WTC11 (cell line): ENCODE data around the gene HELZ.

Source experiments
- ATF2 ChIP-seq: sonication (generic); formaldehyde crosslinking; IDR thresholded peaks from 2 replicates; pipeline ENCODE4 v1.8.1; 2022; ENCODE audit warnings: low read depth, missing genetic modification reagents, borderline replicate concordance
- CTCF ChIP-seq: fragments of 200-600 bp; IDR thresholded peaks from 2 replicates; pipeline ENCODE4 v1.8.0; 2022; ENCODE audit warnings: antibody characterized with exemption
- E2F1 ChIP-seq: sonication (generic); formaldehyde crosslinking; IDR thresholded peaks from 2 replicates; pipeline ENCODE4 v1.8.0; 2022; ENCODE audit warnings: mild to moderate bottlenecking, missing genetic modification reagents
- E2F4 ChIP-seq: sonication (generic); formaldehyde crosslinking; IDR thresholded peaks from 2 replicates; pipeline ENCODE4 v1.8.1; 2022; ENCODE audit warnings: low read depth, mild to moderate bottlenecking, moderate library complexity, missing genetic modification reagents, borderline replicate concordance
- ERG ChIP-seq: fragments of 250-450 bp; sonication (Bioruptor Pico); IDR thresholded peaks from 2 replicates; pipeline ENCODE4 v1.8.0; 2021; ENCODE audit warnings: mild to moderate bottlenecking
- ESRRA ChIP-seq: sonication (generic); formaldehyde crosslinking; IDR thresholded peaks from 2 replicates; pipeline ENCODE4 v1.8.1; 2022; ENCODE audit warnings: mild to moderate bottlenecking, missing genetic modification reagents, borderline replicate concordance
- GABPB1 ChIP-seq: sonication (generic); formaldehyde crosslinking; IDR thresholded peaks from 2 replicates; pipeline ENCODE4 v1.8.1; 2023; ENCODE audit warnings: mild to moderate bottlenecking, missing genetic modification reagents
- JAZF1 ChIP-seq: fragments of 250-450 bp; sonication (Bioruptor Pico); IDR thresholded peaks from 2 replicates; pipeline ENCODE4 v1.9.0; 2021; ENCODE audit warnings: moderate library complexity, mild to moderate bottlenecking, inconsistent platforms
- MAX ChIP-seq: sonication (generic); formaldehyde crosslinking; IDR thresholded peaks from 2 replicates; pipeline ENCODE4 v1.8.0; 2022; ENCODE audit warnings: mild to moderate bottlenecking, missing genetic modification reagents
- PRRX2 ChIP-seq: fragments of 250-450 bp; sonication (Bioruptor Pico); IDR thresholded peaks from 2 replicates; pipeline ENCODE4 v1.8.0; 2021; ENCODE audit warnings: mild to moderate bottlenecking
- TCF7 ChIP-seq: sonication (generic); formaldehyde crosslinking; IDR thresholded peaks from 2 replicates; pipeline ENCODE4 v1.8.0; 2022; ENCODE audit warnings: mild to moderate bottlenecking, low read depth, missing genetic modification reagents, moderate library complexity
- USF2 ChIP-seq: sonication (generic); formaldehyde crosslinking; IDR thresholded peaks from 2 replicates; pipeline ENCODE4 v1.8.1; 2023; ENCODE audit warnings: mild to moderate bottlenecking, missing genetic modification reagents, moderate library complexity
- ZNF317 ChIP-seq: sonication (generic); formaldehyde crosslinking; IDR thresholded peaks from 2 replicates; pipeline ENCODE4 v1.8.1; 2023; ENCODE audit warnings: low read depth, mild to moderate bottlenecking, moderate library complexity, missing genetic modification reagents, borderline replicate concordance
- ZNF423 ChIP-seq: fragments of 250-450 bp; sonication (Bioruptor Pico); IDR thresholded peaks from 2 replicates; pipeline ENCODE4 v2.1.2; 2022; ENCODE audit warnings: mild to moderate bottlenecking, moderate library complexity

- TF ChIP-seq ATF2 (CRISPR knock-in tag): no peak
- no peak for TF ChIP-seq USF2
- no peak for TF ChIP-seq CTCF
- no peak for TF ChIP-seq TCF7 (CRISPR knock-in tag)
- no peak for TF ChIP-seq ZNF317 (CRISPR knock-in tag)
- no peak for TF ChIP-seq ERG
- TF ChIP-seq ESRRA: no peak
- TF ChIP-seq ZNF423 (CRISPR knock-in tag): no peak
- no peak for TF ChIP-seq JAZF1
- TF ChIP-seq E2F4 (CRISPR knock-in tag): no peak
- no peak for TF ChIP-seq MAX (CRISPR knock-in tag)
- TF ChIP-seq PRRX2 (CRISPR knock-in tag): no peak
- no peak for TF ChIP-seq GABPB1 (CRISPR knock-in tag)
- no peak for TF ChIP-seq E2F1 (CRISPR knock-in tag)
Observed at GRCh38 chr17:67126983-67127382, 118.0 kb downstream of the HELZ start.
